ENCODE data around the gene CCDC171. TPM values are rescaled to one million over a fixed set of nuclear protein-coding genes. Genes with fewer than 3 reads are reported as not detected.

CCDC171 gene
- total RNA-seq, 1 experiment from 2014 or later = 2.8 TPM

GRCh38 chr9:16023446-16023845 is 470.6 kb downstream of the CCDC171 start:
- ATAC-seq = no peak
- no peak for DNase-seq (ENCODE audit: low spot score)
- Mint-ChIP-seq H3K27ac (no peak overlapping the region), H3K36me3 (no peaks in the 10 kb centered on the region), H3K4me3 (no peak overlapping the region), H3K4me1 (peaks cover 10% of the 10 kb centered on the region), H3K9me3 (peaks cover 14% of the 10 kb centered on the region), H3K27me3 (ENCODE audit: low read depth) (no peaks in the 10 kb centered on the region)
- POLR2A ChIA-PET = no interaction called here
- no peak for TF ChIP-seq HMGA2 (CRISPR knock-in tag; IDR thresholded peaks at IDR 0.05)
- CTCF ChIA-PET = no interaction called here

Other genes starting within 250 kb of the CCDC171 start
- 12.3 to 13.9 TPM (median 12.5 TPM) in 3 replicates for gene TTC39B, start 245.8 kb upstream of the CCDC171 start, total RNA-seq (2021)
- 33.5 to 37.7 TPM (median 33.6 TPM) in 3 replicates for gene SNAPC3, start 130.2 kb upstream of the CCDC171 start, total RNA-seq (2021)
- gene PSIP1, start 42.1 kb upstream of the CCDC171 start, total RNA-seq (2021) = 302 to 321 TPM (median 311 TPM) in 3 replicates